HG02885 (cell line): ENCODE measurements around the gene FAIM2.
A peak's percentile ranks its signal among the peaks of the same experiment; 100 is the strongest.

Experiments used
- ATAC-seq: cut with Tn5 transposase; IDR thresholded peaks from one replicate; pipeline ENCODE4 v1.9.1; 2021; ENCODE audit warnings: mild to moderate bottlenecking; ENCODE audit not compliant: unreplicated experiment, poor library complexity

Gene FAIM2

DNA sequence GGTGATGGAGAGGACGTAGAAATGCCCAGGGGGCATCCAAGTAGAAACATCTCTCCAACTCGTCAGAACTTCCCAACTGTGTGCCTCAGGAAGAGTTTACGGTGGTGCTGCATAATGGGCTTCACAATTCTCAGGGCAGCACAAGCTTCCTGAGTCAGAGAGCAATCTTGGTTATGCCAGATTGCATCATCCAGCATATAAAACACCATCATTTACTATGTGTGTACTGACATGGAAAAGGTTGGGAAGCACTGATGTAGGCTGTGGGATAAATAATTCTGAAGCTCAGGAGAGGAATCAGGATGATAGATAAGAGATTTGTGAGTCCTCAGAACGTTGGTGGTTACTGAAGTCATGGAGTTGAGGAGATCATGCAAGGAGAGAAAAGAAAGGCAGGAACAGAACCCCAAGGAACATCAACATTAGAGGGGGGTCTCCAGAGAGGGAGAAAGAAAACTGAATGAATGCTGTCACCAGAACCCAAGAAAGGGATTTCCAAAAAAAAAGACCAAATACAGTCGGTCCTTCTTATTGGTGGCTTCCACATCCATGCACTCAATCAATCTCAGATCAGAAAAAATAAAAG is 70.8 kb downstream of the FAIM2 start:
- ATAC-seq = no peak

DNA sequence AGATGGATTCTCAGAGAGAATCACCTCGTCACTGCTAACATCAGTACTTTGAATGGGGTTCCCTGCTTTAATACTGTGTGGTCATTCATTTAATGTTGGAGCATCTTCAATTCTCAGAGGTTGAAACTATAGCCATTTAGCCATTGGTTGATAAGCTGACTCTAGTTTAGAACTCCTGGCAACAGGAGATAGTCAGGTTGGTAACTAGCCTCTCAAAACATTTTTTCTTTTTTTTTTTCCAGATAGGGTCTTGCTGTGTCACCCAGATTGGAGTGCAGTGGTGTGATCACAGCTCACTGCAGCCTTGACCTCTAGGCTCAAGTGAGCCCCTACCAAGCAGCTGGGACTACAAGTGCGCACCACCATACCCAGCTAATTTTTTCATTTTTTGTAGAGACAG is 72.0 kb downstream of the FAIM2 start:
- no peak for ATAC-seq

DNA sequence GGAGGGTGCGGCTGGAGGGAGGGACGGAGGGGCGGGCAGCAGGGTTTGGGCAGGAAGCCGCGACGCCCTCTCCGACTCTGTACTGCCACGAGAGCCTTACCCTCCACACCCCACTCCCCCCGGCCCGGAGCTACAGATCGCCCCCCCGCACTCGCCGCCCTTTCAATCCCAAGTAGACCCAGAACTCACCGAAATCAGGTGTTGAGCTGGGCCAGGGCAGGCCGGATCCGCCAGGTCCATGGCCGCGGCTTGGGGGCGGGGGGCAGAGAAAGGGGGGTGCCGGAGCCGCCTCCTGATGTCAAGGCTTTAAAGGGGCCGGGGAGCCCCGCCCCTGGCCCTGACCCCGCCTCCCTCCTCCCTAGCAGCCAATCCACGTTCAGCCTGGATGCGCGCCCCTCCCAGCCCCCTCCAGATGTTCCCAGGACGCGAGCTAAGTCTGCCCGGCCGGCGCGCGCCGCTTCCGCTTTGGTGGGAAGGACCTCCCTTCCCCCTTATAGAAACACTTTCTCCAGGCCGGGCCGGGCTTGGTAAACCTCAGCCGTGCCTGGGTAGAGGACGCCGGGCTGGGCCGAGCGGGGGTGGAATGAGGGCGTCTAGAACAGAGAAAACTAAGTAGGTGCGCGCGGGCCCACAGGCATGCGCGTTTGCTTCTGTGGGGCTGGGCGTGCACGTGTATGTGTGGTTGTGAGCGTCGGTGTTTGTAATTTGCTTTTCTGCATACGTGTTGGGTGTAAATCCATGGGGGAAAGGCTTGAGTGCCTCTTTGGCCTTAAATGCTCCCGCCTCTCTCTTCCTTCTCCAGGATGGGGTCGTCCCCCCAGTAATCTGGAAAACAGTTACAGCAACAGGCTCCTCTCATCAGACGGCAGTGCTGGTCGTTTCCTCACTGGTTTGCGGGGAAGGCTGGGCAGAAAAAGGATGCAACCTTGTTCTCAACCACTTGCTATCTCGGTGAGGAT is 75.3 kb downstream of the FAIM2 start, which contains the start of gene NCKAP5L:
TSS of gene NCKAP5L (minus strand) at position 281 of the 959 bp plus-strand sequence. CDS start 24,369 bp downstream, outside the sequence.
- ATAC-seq = peak; percentile 94

DNA sequence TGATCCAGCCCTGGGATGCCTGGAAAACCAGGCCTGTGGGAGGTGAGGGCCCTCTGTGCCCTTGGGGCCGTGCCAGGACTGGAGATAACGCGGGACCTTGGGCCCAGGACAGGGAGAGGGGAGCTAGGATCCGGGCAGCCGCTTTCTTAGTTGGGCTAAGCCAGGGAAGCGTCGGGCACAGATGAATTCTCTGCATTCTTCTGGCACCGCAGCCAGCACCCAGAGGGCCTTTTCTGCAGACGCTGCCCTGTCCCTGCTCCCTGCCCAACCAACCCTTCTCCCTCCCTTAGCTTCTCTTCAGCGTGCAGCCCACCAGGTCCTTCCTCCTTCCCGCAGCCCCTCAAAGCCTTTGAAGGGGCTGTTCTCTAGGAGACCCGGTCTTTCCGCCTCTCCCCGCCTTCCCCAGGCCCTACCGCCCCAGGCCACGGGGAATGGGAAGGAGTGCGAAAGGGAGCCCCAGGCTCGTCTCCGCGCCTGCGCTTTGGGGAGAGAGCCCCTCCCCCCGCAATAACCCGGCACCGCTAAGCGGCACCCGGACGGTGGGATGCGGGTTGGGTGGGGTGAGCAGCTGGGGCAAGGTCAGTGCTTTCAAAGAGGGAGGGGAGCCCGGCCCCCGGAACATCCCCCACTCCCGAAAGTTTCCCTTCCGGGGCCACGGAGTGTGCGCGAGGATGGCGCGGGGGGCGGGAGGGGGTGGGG is 76.2 kb downstream of the FAIM2 start:
- ATAC-seq = no peak

DNA sequence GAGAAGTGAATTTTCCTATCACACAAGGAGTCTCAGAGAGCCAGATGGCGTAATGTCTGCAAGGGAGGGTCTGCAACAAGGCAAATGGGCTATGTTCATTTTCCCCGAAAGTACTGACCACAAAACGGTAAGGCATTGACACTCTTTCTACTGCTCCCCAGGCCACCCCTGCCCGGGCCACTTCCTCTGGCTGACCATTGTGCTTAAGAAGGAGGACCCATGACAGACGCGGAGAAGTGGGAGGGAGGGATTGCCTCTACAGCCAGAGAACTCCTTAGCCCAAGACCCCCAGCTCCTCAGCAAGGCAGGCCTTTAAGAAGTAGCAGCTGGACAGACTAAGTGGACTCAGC is 76.7 kb downstream of the FAIM2 start:
- no peak for ATAC-seq

DNA sequence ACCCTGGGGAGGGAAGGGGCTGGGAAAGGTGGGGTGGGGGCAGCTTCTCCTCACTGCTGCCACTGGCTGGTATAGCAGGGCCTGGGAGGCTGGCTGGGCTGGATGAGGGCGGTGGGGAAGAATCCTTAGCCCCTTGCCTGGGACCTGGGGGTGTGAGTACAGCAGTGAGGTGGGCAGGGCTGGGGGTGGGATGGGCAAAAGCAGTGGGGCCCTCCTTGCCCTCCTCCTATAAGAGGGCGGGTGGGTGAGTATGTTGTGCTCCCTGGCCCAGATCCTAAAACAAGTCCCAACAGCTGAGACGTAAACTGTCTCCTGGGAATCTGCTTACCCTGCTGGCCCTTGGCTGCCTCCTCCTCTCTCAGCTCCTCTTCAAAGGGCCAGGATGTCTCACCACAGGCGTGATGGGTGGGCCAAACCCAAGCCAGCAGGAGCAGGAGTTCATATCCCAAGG is 77.7 kb downstream of the FAIM2 start:
- no peak for ATAC-seq

DNA sequence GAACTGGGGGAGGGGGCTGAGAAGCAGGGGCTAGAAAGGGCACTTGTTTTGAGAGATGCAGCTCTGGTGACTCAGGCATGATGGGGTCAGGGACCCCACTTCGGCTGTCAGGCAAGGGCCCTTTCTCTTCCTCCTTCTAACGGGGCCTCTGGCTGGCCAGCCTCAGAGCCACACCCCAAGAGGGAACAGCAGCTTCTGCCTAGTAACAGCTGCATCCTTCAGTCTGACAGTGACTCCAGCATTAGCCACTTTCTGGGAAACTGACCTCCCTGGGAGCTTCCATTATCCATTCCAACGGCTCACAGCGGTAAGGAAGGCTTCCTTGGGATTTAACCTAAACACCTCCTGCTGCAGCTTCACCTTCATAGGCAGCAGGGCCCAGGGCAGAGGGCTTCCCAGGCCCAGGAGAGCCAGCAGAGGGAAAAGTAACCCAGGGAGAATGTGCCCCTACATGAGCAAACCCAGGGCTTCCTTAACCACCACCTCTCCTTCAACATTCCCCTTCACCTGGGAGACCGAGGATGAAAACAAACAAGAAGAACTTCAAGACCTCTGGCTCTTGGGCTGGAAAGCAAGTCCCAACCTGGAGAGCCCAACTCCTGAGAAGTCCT is 78.2 kb downstream of the FAIM2 start:
- no peak for ATAC-seq

DNA sequence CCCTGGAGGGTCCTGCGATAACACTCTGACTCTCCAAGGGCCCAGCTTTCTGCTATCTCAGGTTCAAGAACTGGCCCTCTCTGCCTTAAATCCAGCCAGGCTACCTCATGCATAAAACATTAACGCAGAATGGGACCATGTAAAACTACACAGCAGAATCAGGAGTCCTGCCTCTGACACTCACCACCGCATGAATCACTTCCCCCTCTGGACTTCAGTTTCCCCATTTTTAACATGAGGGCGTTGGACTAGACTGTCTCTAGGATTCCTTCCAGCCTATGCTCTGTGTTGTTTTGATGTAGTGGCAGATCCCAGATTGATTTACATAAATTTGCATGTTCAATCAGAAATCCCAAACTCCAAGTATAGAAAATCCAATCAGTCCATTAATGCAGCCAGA is 78.8 kb downstream of the FAIM2 start:
- no peak for ATAC-seq

DNA sequence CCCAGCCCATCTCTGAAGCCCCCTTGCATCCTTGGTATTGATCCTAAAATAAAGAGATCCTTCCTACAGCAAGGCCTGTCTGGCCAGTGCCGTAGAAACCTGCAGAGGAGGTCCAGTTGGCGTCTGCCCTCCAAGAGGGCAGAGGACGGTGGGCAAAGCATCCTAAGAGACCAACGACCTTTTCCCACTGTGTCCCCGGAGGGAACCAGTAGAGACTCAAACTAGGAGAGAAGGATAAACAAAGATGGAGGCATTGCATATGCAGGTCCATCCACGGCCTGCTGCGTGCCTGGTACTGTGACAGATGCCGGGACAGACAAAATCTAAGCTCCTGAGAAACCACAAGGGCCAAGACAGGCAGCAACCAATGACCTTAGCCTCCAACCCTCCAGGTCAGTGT is 79.3 kb downstream of the FAIM2 start:
- ATAC-seq = no peak

DNA sequence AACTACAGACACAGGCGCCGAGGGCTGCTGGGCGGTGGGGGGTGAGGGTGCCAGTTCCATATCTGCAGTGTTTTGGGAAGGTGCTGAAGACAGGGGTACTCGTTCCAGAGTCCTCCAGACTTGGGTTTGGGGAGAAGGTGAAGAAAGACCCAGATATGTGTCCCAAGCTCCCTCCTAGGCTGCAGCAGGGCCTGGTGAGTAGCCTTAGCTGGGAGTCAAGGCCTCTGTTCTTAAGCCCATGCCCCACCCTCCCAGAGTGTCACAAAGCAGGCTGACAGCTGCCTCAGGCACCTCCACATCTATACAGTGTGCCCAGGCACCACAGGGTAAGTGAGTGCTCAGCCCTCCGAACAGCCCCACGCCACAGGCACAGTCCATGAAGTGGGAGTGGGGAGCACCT is 79.7 kb downstream of the FAIM2 start:
- ATAC-seq = no peak

DNA sequence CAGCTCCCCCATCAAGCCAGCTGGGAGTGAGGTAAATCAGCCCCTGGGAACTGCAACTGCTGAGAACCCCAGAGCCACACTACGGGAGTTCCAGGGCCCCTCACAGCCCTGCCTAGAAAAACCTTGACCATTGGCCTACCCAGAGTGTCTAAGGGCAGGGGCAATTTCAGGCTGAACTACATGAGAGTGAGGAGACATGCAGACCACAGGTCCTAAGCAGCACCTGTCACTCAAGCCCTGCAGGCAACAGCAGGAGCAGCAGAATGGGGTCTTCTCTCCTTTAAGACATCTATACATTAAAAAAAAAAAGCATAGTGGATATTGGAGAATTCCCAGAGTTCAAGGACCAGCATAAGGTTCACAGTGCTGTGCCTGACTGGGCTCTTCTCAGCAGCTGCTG is 80.3 kb downstream of the FAIM2 start:
- no peak for ATAC-seq

DNA sequence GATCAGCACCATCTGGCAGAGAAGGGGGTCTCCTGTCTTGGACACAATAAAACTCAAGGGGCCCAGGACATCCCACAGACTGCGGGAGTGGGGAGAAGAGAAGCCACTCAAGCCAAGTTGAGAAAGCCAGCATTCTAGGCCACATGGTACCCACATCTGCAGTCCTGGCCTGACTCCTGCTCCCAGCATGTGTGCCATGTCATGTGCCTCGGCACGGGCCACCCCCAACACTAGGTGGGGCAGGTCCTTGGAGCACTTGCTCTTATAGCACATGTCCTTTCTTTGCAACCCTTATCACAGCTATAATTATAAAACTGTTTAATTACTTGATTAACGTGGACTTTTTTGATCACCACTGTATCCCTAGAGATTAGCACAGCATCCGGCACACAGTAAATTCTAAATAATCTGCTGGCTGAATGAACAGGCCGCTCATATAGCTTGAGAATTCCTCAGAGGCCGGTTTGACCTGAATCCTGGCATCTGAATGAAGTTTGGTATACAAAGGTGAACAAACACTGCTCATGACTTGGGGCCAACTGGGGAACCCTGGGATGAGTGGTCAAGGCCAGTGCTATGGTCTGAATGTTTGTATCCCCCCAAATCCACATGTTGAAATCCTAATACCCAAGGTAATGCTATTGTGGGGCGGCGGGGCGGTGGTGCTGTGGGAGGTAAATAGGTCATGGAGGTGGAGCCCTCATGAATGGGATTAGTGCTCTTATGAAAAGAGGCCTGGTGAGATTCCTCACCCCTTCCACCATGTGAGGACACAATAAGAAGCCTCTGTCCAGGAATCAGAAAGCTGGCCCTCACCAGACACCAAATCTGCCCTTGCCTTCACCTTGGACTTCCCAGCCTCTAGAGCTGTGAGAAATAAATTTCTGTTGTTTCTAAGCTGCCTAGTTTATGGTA is 82.1 kb downstream of the FAIM2 start:
- no peak for ATAC-seq

DNA sequence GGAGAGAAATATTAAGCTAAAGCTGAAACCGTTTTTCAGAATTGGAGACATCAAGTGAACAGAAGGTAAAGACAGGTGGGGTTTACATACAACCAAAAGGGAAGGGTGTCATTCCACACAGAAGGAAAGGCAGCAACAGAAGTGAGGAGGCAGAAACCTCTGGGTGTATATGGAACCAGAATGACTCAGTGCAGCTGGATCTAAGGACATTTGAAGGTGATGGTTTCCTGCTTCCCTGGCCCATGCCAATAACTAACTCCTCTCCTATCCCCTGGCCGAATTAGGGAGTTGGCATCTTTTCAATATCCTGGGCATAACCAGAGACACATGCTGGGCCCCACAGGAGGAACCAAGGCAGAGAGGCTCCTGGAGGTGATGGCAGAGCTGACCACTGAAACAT is 83.9 kb downstream of the FAIM2 start:
- ATAC-seq = no peak

DNA sequence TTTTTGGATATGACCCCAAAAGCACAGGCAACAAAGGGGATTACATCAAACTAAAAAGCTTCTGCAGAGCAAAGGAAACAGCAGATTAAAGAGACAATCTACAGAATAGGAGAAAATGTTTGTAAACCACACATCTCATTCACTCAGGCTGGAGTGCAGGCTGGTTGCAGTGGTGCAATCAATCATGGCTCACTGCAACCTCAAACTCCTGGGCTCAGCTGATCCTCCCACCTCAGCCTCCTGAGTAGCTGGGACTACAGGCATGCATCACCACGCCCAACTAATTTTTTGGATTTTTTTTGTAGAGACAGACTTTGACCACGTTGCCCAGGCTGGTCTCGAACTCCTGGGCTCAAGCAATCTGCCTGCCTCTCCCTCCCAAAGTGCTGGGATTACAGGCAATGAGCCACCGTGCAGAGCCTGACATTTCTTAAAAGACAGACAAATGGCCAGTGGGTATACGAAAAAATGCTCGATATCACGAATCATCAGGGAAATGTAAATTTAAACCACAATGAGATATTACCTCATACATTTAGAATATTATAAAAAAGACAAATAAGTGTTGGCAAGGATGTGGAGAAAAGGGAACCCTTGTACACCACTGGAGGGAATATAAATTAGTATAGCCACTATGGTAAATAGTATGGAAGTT is 85.3 kb downstream of the FAIM2 start:
- ATAC-seq = no peak
